ENCODE measurements around the gene MAP3K2.

Gene MAP3K2

DNA sequence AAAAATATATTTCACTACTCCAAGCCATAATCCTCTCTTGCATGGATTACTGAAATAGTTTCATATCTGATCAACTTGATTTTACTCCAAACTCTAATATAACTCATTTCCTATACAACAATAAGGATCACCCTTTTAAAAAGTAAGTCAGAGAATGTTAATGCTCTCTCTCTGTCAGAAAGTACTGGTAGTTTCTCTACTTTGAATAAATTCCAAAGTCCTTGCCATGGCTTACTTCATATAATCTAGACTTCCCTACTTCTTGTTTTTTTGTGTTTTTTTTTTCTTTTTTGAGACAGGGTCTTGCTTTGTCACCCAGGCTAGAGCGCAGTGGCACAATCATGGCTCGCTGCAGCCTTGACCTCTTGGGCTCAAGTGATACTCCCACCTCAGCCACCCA is 36.2 kb downstream of the MAP3K2 start:
- no peak for DNase-seq (ENCODE audit: low read depth)

GRCh38 chr2:127348426-127349000 is 39.3 kb downstream of the MAP3K2 start:
- no peak for DNase-seq (ENCODE audit: low read depth)

- DNase-seq (ENCODE audit: low read depth), result no peak
These were observed 39.9 kb downstream of the MAP3K2 start for GRCh38 chr2:127347734-127348392.

GRCh38 chr2:127347015-127347414 is 40.8 kb downstream of the MAP3K2 start:
- DNase-seq (ENCODE audit: low read depth), result no peak

- no peak for DNase-seq (ENCODE audit: low read depth)
These were observed 44.5 kb downstream of the MAP3K2 start for GRCh38 chr2:127343277-127343676.

DNA sequence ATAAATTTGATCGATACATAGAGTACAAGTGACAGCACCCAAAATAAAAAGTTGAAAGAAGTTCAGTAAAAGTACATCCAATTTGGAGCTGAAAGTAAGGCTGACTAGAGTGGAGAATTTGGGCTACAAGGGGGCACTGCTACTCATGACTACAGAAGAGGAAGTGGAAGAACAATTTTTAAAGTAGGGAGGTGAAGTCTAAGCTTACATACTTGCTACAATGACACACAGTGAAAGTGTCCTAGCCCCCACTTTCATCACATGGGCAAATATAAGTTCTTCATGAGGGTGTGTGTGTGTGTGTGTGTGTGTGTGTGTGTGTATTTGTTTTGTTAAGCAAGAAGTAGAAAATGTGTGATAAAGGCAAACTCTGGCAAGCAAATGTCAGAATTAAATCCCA is 45.7 kb downstream of the MAP3K2 start:
- DNase-seq (ENCODE audit: low read depth), result no peak

DNA sequence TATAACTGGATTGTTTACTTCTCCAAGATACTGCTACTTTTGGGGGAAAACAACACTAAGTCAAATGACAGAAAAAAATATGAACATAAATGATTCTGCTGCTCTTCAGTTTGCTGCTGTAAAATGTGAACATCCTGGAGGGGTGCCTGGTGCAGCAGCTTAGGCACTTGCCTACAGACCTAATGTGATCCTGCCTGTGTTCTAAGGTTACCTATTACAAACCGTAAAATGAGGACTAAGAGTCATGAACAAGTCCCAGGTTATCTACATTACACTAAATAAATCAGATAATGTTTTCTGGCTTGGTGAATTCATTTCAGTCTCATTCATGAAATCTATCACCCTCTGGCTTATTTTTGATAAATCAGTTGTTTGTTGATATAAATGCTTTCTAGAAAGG is 55.4 kb downstream of the MAP3K2 start:
- DNase-seq (ENCODE audit: low read depth), result no peak

DNA sequence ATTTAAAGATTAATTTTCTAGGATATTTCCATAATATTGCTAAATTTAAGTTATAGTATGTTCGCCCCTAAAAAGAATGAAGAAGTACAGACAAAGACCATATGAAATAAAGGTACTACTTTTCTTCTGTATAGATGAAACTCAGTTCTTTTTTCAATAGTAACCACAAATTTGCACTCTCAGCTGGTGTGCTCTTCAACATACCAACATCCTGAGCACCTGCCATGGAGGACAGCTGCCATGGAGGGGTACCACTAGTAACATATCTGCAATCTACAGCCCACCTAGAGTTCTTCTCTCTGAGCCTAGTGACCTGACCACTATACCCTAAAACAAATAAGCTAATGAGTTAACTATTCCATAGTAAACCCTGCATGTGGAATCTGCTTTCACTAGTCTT is 57.0 kb downstream of the MAP3K2 start:
- DNase-seq (ENCODE audit: low read depth), result no peak

DNA sequence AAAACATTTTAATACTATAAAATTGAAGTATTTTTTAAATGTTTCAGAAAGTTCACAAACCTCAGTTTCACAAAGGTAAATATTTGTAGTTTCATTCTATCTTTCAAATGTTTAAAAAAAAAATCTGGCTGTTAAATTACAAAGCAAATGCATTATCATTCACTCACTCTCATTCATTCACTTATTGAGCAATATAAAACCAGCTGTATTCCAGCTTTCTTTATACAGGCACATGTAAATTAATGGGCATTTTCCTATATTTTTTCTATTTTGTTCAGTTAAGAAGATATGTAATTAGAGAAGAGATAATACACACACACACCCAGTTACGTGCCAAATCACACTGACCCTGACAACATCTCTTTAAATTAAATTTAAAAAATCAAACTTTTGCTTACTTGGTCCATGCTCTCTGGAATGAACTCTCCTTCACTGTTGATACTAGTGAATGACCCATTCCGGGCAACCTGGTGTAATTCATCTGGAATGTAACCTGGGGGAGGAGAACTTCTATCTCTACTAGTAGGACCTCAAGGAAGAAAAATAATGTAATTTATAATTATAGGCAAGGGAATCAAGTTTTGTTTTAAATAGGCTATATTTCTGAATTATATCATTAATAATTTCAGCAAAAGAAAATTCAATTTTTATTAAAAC is 61.4 kb downstream of the MAP3K2 start:
- DNase-seq (ENCODE audit: low read depth), result no peak

GRCh38 chr2:127324635-127325034 is 63.1 kb downstream of the MAP3K2 start:
- DNase-seq (ENCODE audit: low read depth), result no peak

DNA sequence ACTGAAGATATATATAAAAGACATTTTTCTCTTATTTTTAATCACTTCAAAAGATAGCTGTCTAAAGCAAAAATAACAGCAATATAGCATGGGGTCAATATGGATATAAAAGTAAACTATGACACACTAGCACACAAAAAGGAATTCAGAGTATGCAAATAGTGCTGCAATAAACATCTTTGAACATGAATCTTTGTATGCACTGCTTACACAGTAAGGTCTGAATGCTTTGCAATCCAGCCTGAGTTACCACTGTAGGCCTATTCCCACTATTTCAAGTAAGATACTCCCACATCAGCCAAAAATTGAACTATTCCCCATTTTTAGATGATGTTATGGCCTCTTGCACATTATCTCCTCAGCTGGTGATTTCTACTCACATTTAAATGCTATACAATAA is 66.5 kb downstream of the MAP3K2 start:
- DNase-seq (ENCODE audit: low read depth), result no peak

- DNase-seq (ENCODE audit: low read depth), result no peak
These were observed 67.0 kb downstream of the MAP3K2 start for GRCh38 chr2:127320586-127321275.

- DNase-seq (ENCODE audit: low read depth), result no peak
These were observed 67.7 kb downstream of the MAP3K2 start for GRCh38 chr2:127320067-127320466.

- no peak for DNase-seq (ENCODE audit: low read depth)
These were observed 73.4 kb downstream of the MAP3K2 start for GRCh38 chr2:127314193-127314988.

- DNase-seq (ENCODE audit: low read depth), result no peak
These were observed 74.4 kb downstream of the MAP3K2 start for GRCh38 chr2:127313406-127313805.

DNA sequence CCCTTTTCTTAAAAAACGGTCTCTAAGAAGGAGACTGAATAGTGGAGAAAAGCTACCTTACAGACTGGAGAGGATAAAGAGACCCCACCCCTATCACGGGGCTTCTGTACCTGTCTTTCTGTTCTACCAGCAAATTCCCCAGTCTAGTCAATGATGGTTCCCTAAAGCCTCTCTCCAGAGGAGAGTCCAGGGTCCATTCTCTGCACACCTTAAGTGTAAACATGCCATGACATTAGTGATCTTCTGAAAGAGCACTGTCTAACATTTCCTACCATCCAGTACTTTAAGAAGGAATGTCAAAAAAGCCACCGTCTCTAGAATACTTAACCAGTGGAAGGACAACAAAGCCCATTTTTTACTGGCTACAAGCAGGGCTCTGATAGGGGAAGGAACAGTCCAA is 76.8 kb downstream of the MAP3K2 start:
- DNase-seq (ENCODE audit: low read depth), result no peak

DNA sequence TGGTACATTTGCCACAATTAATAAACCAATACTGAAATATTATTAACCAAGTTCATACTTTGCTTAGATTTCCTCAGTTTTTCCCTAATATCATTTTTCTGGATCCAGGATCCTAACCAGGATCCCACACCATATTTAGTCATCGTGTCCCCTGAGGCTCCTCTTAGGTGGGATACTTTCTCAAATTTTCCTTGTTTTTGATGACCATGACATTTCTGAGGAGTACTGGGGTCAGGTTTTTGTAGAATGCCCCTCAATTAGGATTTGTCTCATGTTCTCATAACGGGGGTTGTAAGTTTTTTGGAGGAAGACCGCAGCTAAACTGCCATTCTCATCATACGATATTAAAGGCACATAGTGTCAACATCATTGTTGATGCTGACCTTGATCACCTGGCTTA is 78.3 kb downstream of the MAP3K2 start:
- DNase-seq (ENCODE audit: low read depth), result no peak

GRCh38 chr2:127308586-127309138 is 79.1 kb downstream of the MAP3K2 start:
- no peak for DNase-seq (ENCODE audit: low read depth)

DNA sequence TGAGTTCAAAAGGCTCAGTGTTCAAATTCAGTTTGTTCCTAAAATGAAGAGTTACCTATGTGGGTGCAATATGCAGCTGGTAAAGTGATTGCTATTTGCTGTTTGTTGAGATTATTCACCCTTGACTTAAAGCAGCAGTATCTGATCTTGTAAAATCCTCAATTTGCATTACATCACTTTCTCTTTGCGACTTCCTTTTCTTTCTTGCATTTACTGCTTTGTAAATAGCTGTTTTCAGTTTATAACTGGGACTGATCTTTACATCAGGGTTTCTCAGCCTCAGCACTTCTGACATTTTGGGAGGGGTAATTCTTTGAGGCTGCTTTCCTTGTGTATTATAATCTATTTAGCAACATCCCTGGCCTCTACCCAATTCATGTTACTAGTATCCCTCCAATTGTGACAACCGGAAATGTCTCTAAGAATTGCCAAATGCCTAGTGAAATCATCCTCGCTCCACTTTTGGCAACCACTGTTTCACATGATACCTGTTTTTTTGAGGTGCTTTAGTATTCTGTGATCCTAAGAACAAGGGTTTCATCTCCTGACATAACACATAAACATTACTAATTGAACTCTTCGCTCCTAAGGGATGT is 81.7 kb downstream of the MAP3K2 start:
- no peak for DNase-seq (ENCODE audit: low read depth)

DNA sequence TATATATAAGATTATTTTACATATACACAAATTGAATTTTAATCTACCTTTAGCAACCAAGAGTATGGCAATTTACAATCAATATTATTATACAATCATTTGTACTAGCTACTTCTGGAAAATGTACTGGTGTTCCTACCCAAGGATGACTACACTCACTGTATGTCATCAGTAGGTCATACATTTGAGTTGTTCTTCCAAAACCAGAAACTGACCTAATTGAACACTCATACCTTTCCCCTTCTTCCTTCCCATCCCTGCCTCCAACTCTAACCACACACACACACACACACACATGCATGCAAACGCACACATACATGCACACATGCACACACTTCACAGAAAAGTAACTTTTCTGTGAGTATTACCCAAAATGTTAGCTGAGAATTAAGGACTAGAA is 85.6 kb downstream of the MAP3K2 start:
- no peak for DNase-seq (ENCODE audit: low read depth)

GRCh38 chr2:127293748-127294562 is 93.8 kb downstream of the MAP3K2 start, which contains the start of gene ERCC3:
ERCC3 (minus strand) TSS chr2:127294144; CDS start chr2:127294081, 63 bp downstream.
- DNase-seq (ENCODE audit: low read depth), result peak; percentile 73

Data from stimulated activated CD4-positive, alpha-beta T cell treated with anti-CD3 and anti-CD28 coated beads, Interleukin-2, amount 100 ng/mL, for 4 hours (primary cell).